ENCODE results near the gene MS4A10. TPM values are rescaled to one million over a fixed set of nuclear protein-coding genes. Genes with fewer than 3 reads are reported as not detected.

The MS4A10 gene
- polyA plus RNA-seq, 1 donor (not counting 4 experiments of a cell fraction or from before 2014, with no cell fraction given), result not detected

DNA sequence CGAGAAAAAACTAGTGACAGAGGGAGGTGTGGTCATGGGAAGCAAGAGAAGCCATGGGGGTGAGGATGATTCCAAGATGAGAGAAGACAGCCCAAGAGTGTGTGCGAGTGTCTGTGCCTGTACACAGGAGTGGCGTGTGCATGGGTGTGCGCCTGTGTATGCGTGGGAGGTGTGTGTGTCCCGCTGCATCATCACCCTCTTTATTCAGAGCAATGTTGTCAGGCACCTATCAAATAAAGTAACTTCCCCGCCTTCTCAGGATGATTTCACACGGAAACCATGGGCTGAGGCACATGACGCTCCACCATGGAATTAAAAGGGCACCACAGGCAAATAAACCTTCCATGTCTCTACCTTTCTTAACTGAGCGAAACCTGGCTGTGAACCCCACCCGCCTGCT lies 24.6 kb downstream of the MS4A10 start:
- Histone ChIP-seq H3K4me1 (ENCODE audit: control insufficient read depth, extremely low read depth, insufficient read depth, low read length) (no peaks in the 10 kb centered on the region), H3K4me2 (ENCODE audit: control insufficient read depth, extremely low read depth, insufficient read depth, low read depth, low read length) (no peak overlapping the region), H3K9me3 (ENCODE audit: control insufficient read depth, low read depth, low read length) (no peaks in the 10 kb centered on the region), H2AFZ (ENCODE audit: control insufficient read depth, low read length) (no peak overlapping the region), H3K9me1 (ENCODE audit: control insufficient read depth, extremely low read depth, insufficient read depth, low read length) (no peaks in the 10 kb centered on the region), H3K27me3 (ENCODE audit: control insufficient read depth, extremely low read depth, insufficient read depth, low read length) (no peaks in the 10 kb centered on the region), H3K27ac (ENCODE audit: control insufficient read depth, insufficient read depth, low read length) (no peak overlapping the region), H3K36me3 (ENCODE audit: control insufficient read depth in 2 of 2, extremely low read depth in 1 of 2, insufficient read depth in 2 of 2, low read length in 2 of 2) (no peaks in the 10 kb centered on the region), H3K4me3 (ENCODE audit: control insufficient read depth in 2 of 3, extremely low read depth in 1 of 3, insufficient read depth in 2 of 3, low read depth in 1 of 3, low read length in 3 of 3) (no peak overlapping the region), H3K9ac (ENCODE audit: control insufficient read depth, extremely low read depth, insufficient read depth, low read length) (no peak overlapping the region), H4K20me1 (ENCODE audit: control insufficient read depth, extremely low read depth, insufficient read depth, low read length) (no peaks in the 10 kb centered on the region), H3K79me2 (ENCODE audit: control insufficient read depth, insufficient read depth, low read length) (no peaks in the 10 kb centered on the region)
- DNase-seq (ENCODE audit: low read depth, low spot score), result no peak
- no peak for TF ChIP-seq EZH2 (IDR thresholded peaks at IDR 0.05; ENCODE audit: low read length)
- TF ChIP-seq, protein P1, sequence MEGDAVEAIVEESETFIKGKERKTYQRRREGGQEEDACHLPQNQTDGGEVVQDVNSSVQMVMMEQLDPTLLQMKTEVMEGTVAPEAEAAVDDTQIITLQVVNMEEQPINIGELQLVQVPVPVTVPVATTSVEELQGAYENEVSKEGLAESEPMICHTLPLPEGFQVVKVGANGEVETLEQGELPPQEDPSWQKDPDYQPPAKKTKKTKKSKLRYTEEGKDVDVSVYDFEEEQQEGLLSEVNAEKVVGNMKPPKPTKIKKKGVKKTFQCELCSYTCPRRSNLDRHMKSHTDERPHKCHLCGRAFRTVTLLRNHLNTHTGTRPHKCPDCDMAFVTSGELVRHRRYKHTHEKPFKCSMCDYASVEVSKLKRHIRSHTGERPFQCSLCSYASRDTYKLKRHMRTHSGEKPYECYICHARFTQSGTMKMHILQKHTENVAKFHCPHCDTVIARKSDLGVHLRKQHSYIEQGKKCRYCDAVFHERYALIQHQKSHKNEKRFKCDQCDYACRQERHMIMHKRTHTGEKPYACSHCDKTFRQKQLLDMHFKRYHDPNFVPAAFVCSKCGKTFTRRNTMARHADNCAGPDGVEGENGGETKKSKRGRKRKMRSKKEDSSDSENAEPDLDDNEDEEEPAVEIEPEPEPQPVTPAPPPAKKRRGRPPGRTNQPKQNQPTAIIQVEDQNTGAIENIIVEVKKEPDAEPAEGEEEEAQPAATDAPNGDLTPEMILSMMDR (optimal IDR thresholded peaks at IDR 0.05 in 1 of 3, IDR thresholded peaks at IDR 0.05 in 1 of 3, conservative IDR thresholded peaks at IDR 0.05 in 1 of 3; ENCODE audit: extremely low read depth in 1 of 3, insufficient read depth in 2 of 3, low read length in 3 of 3), result no peak
- no peak for FAIRE-seq
- dilution Hi-C loops (cut with MboI; ENCODE audit: extremely low pct_ligation_motif_present, low sequenced_read_pairs), result no loop called here

DNA sequence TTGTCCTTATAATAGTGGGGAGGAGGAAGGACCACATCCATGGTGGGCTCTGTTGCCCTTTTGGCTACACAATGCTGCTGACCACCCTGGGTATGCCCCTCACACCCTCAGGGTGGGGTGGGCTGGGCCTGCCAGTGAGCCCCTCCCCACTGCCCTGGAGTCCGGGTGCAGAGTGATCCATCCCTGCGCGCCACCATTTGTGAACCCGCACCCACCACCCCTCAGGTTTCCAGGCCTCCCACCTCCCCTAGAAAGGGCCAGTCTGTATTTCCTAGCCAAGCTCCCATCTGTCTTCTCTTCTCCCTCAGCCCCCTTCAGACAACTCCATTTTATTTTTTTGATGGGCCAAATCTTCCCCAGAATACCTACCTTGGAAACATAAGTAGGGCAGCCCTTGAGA lies 25.0 kb downstream of the MS4A10 start:
- Histone ChIP-seq H3K9me3 (ENCODE audit: control insufficient read depth, low read depth, low read length) (no peaks in the 10 kb centered on the region), H3K36me3 (ENCODE audit: control insufficient read depth in 2 of 2, extremely low read depth in 1 of 2, insufficient read depth in 2 of 2, low read length in 2 of 2) (no peaks in the 10 kb centered on the region), H3K27me3 (ENCODE audit: control insufficient read depth, extremely low read depth, insufficient read depth, low read length) (no peaks in the 10 kb centered on the region), H3K4me1 (ENCODE audit: control insufficient read depth, extremely low read depth, insufficient read depth, low read length) (no peaks in the 10 kb centered on the region), H3K4me3 (ENCODE audit: control insufficient read depth in 2 of 3, extremely low read depth in 1 of 3, insufficient read depth in 2 of 3, low read depth in 1 of 3, low read length in 3 of 3) (no peak overlapping the region), H3K4me2 (ENCODE audit: control insufficient read depth, extremely low read depth, insufficient read depth, low read depth, low read length) (no peak overlapping the region), H4K20me1 (ENCODE audit: control insufficient read depth, extremely low read depth, insufficient read depth, low read length) (no peaks in the 10 kb centered on the region), H3K79me2 (ENCODE audit: control insufficient read depth, insufficient read depth, low read length) (no peaks in the 10 kb centered on the region), H3K27ac (ENCODE audit: control insufficient read depth, insufficient read depth, low read length) (no peak overlapping the region), H3K9me1 (ENCODE audit: control insufficient read depth, extremely low read depth, insufficient read depth, low read length) (no peaks in the 10 kb centered on the region), H3K9ac (ENCODE audit: control insufficient read depth, extremely low read depth, insufficient read depth, low read length) (no peak overlapping the region), H2AFZ (ENCODE audit: control insufficient read depth, low read length) (no peak overlapping the region)
- no peak for TF ChIP-seq EZH2 (IDR thresholded peaks at IDR 0.05; ENCODE audit: low read length)
- TF ChIP-seq, protein P1 (optimal IDR thresholded peaks at IDR 0.05 in 1 of 3, IDR thresholded peaks at IDR 0.05 in 1 of 3, conservative IDR thresholded peaks at IDR 0.05 in 1 of 3; ENCODE audit: extremely low read depth in 1 of 3, insufficient read depth in 2 of 3, low read length in 3 of 3), result no peak
- dilution Hi-C loops (cut with MboI; ENCODE audit: extremely low pct_ligation_motif_present, low sequenced_read_pairs), result no loop called here
- no peak for FAIRE-seq
- no peak for DNase-seq (ENCODE audit: low read depth, low spot score)
